Measurements from ENCODE around the gene LRRK1.

DNA sequence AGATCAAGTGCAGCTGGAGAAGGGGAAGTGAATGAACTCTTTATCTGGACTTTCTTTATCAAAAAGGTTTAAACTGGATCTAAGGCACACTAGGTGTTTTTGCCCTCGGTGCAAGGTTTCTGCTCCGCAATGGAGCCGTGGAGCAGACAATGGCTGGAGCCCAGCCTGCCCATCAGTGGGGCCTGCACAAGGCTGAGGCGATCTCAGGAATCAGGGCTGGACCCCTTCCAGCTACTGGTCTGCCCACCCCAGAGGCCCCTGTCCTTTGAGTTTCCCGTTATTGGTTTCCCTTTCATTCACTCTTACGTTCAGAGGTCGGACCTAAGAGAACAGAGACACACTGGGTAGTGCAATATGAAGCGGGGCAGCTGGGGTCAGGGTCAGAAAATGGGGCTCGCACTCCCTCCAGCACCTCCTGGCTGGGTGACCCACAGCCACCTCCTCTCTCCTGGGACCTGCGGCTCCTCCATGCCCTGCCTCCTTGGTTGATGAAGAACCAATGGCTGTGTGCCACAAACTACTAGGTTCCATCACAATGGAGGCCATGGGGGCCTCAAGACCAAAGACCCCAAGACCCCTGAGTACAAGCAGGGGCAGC, 168.1 kb downstream of the LRRK1 start:
- TF ChIP-seq POLR2AphosphoS5 (IDR thresholded peaks at IDR 0.05; ENCODE audit: borderline replicate concordance, low read depth, low read length) = no peak
- TF ChIP-seq EZH2 (IDR thresholded peaks at IDR 0.05) = no peak
- TF ChIP-seq FOXP2 (optimal IDR thresholded peaks at IDR 0.05; ENCODE audit: control extremely low read depth, extremely low read length, insufficient read depth) = no peak

Data from SK-N-MC (cell line).